Mucosa of stomach (tissue), 1 donor: Measurements from ENCODE around the gene ENKD1.

ENCODE experiments used
- H3K27me3 ChIP-seq: one replicate; pipeline ENCODE4 v1.7.0; 2013; ENCODE audit warnings: mild to moderate bottlenecking, low read length; ENCODE audit not compliant: control insufficient read depth, insufficient read depth
- H3K36me3 ChIP-seq: one replicate; pipeline ENCODE4 v1.7.0; 2013; ENCODE audit warnings: low read length; ENCODE audit not compliant: control insufficient read depth, insufficient read depth
- H3K4me1 ChIP-seq: one replicate; pipeline ENCODE4 v1.7.0; 2013; ENCODE audit warnings: mild to moderate bottlenecking, low read length; ENCODE audit not compliant: control insufficient read depth, insufficient read depth
- H3K4me3 ChIP-seq: one replicate; pipeline ENCODE4 v1.7.0; 2013; ENCODE audit warnings: low read length
- H3K9ac ChIP-seq: one replicate; pipeline ENCODE4 v1.7.0; 2013; ENCODE audit warnings: mild to moderate bottlenecking, low read length, moderate library complexity
- H3K9me3 ChIP-seq: one replicate; pipeline ENCODE4 v1.7.0; 2013; ENCODE audit warnings: mild to moderate bottlenecking, low read length, moderate library complexity; ENCODE audit not compliant: control insufficient read depth
- donor health status: Pancreatic carcinoma.

The ENKD1 gene

GRCh38 chr16:67650023-67650422, 16.5 kb downstream of the ENKD1 start:
- H3K9ac ChIP-seq: no peak overlapping the region
- no peaks in the 10 kb centered on the region for H3K36me3 ChIP-seq
- H3K4me1 ChIP-seq: peaks cover 25% of the 10 kb centered on the region
- H3K27me3 ChIP-seq: peaks cover 93% of the 10 kb centered on the region
- no peak overlapping the region for H3K4me3 ChIP-seq
- no peaks in the 10 kb centered on the region for H3K9me3 ChIP-seq

- H3K9ac ChIP-seq: no peak overlapping the region
- H3K27me3 ChIP-seq: peaks cover 93% of the 10 kb centered on the region
- no peaks in the 10 kb centered on the region for H3K36me3 ChIP-seq
- no peak overlapping the region for H3K4me3 ChIP-seq
- no peaks in the 10 kb centered on the region for H3K9me3 ChIP-seq
- peaks cover 27% of the 10 kb centered on the region for H3K4me1 ChIP-seq
These were observed 17.0 kb downstream of the ENKD1 start for GRCh38 chr16:67649494-67649931.

GRCh38 chr16:67648764-67649407, 17.7 kb downstream of the ENKD1 start:
- Histone ChIP-seq H3K27me3 (peaks cover 93% of the 10 kb centered on the region), H3K9ac (no peak overlapping the region), H3K9me3 (no peaks in the 10 kb centered on the region), H3K4me3 (no peak overlapping the region), H3K36me3 (no peaks in the 10 kb centered on the region), H3K4me1 (peaks cover 31% of the 10 kb centered on the region)

- Histone ChIP-seq H3K4me1 (peaks cover 28% of the 10 kb centered on the region), H3K36me3 (no peaks in the 10 kb centered on the region), H3K9ac (no peak overlapping the region), H3K27me3 (peaks cover 86% of the 10 kb centered on the region), H3K9me3 (no peaks in the 10 kb centered on the region), H3K4me3 (no peak overlapping the region)
These were observed 18.3 kb downstream of the ENKD1 start for GRCh38 chr16:67648088-67648763.

GRCh38 chr16:67647681-67648080, 18.9 kb downstream of the ENKD1 start:
- Histone ChIP-seq H3K4me1 (peaks cover 29% of the 10 kb centered on the region), H3K36me3 (no peaks in the 10 kb centered on the region), H3K4me3 (no peak overlapping the region), H3K9ac (no peak overlapping the region), H3K9me3 (no peaks in the 10 kb centered on the region), H3K27me3 (peaks cover 85% of the 10 kb centered on the region)

- peaks cover 34% of the 10 kb centered on the region for H3K4me1 ChIP-seq
- no peak overlapping the region for H3K4me3 ChIP-seq
- no peaks in the 10 kb centered on the region for H3K9me3 ChIP-seq
- peaks cover 82% of the 10 kb centered on the region for H3K27me3 ChIP-seq
- no peak overlapping the region for H3K9ac ChIP-seq
- H3K36me3 ChIP-seq: no peaks in the 10 kb centered on the region
These were observed 19.4 kb downstream of the ENKD1 start for GRCh38 chr16:67647111-67647651.

GRCh38 chr16:67645397-67646121, 21.0 kb downstream of the ENKD1 start:
- Histone ChIP-seq H3K36me3 (no peaks in the 10 kb centered on the region), H3K4me1 (peaks cover 41% of the 10 kb centered on the region), H3K27me3 (peaks cover 65% of the 10 kb centered on the region), H3K9me3 (no peaks in the 10 kb centered on the region), H3K4me3 (no peak overlapping the region), H3K9ac (no peak overlapping the region)

- H3K9ac ChIP-seq: no peak overlapping the region
- no peaks in the 10 kb centered on the region for H3K9me3 ChIP-seq
- H3K36me3 ChIP-seq: no peaks in the 10 kb centered on the region
- H3K27me3 ChIP-seq: peaks cover 50% of the 10 kb centered on the region
- H3K4me3 ChIP-seq: no peak overlapping the region
- H3K4me1 ChIP-seq: peaks cover 32% of the 10 kb centered on the region
These were observed 22.5 kb downstream of the ENKD1 start for GRCh38 chr16:67644038-67644437.

GRCh38 chr16:67641779-67642708, 24.5 kb downstream of the ENKD1 start:
- Histone ChIP-seq H3K4me1 (peaks cover 28% of the 10 kb centered on the region), H3K4me3 (no peak overlapping the region), H3K36me3 (peaks cover 4% of the 10 kb centered on the region), H3K27me3 (peaks cover 32% of the 10 kb centered on the region), H3K9me3 (no peaks in the 10 kb centered on the region), H3K9ac (no peak overlapping the region)

GRCh38 chr16:67637625-67638024, 28.9 kb downstream of the ENKD1 start:
- Histone ChIP-seq H3K9me3 (no peaks in the 10 kb centered on the region), H3K36me3 (peaks cover 9% of the 10 kb centered on the region), H3K27me3 (no peaks in the 10 kb centered on the region), H3K4me1 (peaks cover 12% of the 10 kb centered on the region), H3K4me3 (no peak overlapping the region), H3K9ac (no peak overlapping the region)

- H3K9ac ChIP-seq: no peak overlapping the region
- no peaks in the 10 kb centered on the region for H3K27me3 ChIP-seq
- peaks cover 3% of the 10 kb centered on the region for H3K4me1 ChIP-seq
- H3K4me3 ChIP-seq: no peak overlapping the region
- H3K9me3 ChIP-seq: no peaks in the 10 kb centered on the region
- peaks cover 9% of the 10 kb centered on the region for H3K36me3 ChIP-seq
These were observed 29.8 kb downstream of the ENKD1 start for GRCh38 chr16:67636713-67637112.
